ENCODE measurements around the gene MYEOV. TPM values are rescaled to one million over a fixed set of nuclear protein-coding genes. Genes with fewer than 3 reads are reported as not detected.

The MYEOV gene
- total RNA-seq, 1 donor from 2014 or later = not detected

- no peak for DNase-seq (ENCODE audit: low spot score)
Measured at GRCh38 chr11:69310934-69311766, 17.2 kb downstream of the MYEOV start.

GRCh38 chr11:69311767-69312385 is 17.9 kb downstream of the MYEOV start:
- Mint-ChIP-seq H3K36me3 (ENCODE audit: low read depth, unreplicated experiment) (no peaks in the 10 kb centered on the region), H3K27me3 (ENCODE audit: unreplicated experiment) (peaks cover 14% of the 10 kb centered on the region), H3K9me3 (ENCODE audit: unreplicated experiment) (no peaks in the 10 kb centered on the region), H3K4me1 (ENCODE audit: unreplicated experiment) (peaks cover 12% of the 10 kb centered on the region), H3K4me3 (ENCODE audit: unreplicated experiment) (no peak overlapping the region), H3K27ac (ENCODE audit: unreplicated experiment) (no peak overlapping the region)
- no peak for TF ChIP-seq CTCF (IDR thresholded peaks at IDR 0.05; ENCODE audit: unreplicated experiment)
- no peak for DNase-seq (ENCODE audit: low spot score)

More at GRCh38 chr11:69310934-69311766, 17.2 kb downstream of the MYEOV start:
- no peak overlapping the region for H3K27ac Mint-ChIP-seq (ENCODE audit: unreplicated experiment)
- H3K9me3 Mint-ChIP-seq (ENCODE audit: unreplicated experiment) = no peaks in the 10 kb centered on the region
- peaks cover 12% of the 10 kb centered on the region for H3K4me1 Mint-ChIP-seq (ENCODE audit: unreplicated experiment)
- H3K27me3 Mint-ChIP-seq (ENCODE audit: unreplicated experiment) = peaks cover 14% of the 10 kb centered on the region
- no peaks in the 10 kb centered on the region for H3K36me3 Mint-ChIP-seq (ENCODE audit: low read depth, unreplicated experiment)
- no peak overlapping the region for H3K4me3 Mint-ChIP-seq (ENCODE audit: unreplicated experiment)
- TF ChIP-seq CTCF (IDR thresholded peaks at IDR 0.05; ENCODE audit: unreplicated experiment) = no peak

- no peak for TF ChIP-seq CTCF (IDR thresholded peaks at IDR 0.05; ENCODE audit: unreplicated experiment)
Measured at GRCh38 chr11:69312453-69313404, 18.8 kb downstream of the MYEOV start.

GRCh38 chr11:69313992-69314391 is 20.0 kb downstream of the MYEOV start:
- peaks cover 12% of the 10 kb centered on the region for H3K4me1 Mint-ChIP-seq (ENCODE audit: unreplicated experiment)
- peaks cover 7% of the 10 kb centered on the region for H3K27me3 Mint-ChIP-seq (ENCODE audit: unreplicated experiment)

More at GRCh38 chr11:69312453-69313404, 18.8 kb downstream of the MYEOV start:
- H3K9me3 Mint-ChIP-seq (ENCODE audit: unreplicated experiment) = no peaks in the 10 kb centered on the region
- no peak overlapping the region for H3K27ac Mint-ChIP-seq (ENCODE audit: unreplicated experiment)
- H3K4me1 Mint-ChIP-seq (ENCODE audit: unreplicated experiment) = peaks cover 12% of the 10 kb centered on the region
- H3K36me3 Mint-ChIP-seq (ENCODE audit: low read depth, unreplicated experiment) = no peaks in the 10 kb centered on the region
- peaks cover 14% of the 10 kb centered on the region for H3K27me3 Mint-ChIP-seq (ENCODE audit: unreplicated experiment)
- DNase-seq (ENCODE audit: low spot score) = no peak
- no peak overlapping the region for H3K4me3 Mint-ChIP-seq (ENCODE audit: unreplicated experiment)

More at GRCh38 chr11:69313992-69314391, 20.0 kb downstream of the MYEOV start:
- Mint-ChIP-seq H3K36me3 (ENCODE audit: low read depth, unreplicated experiment) (no peaks in the 10 kb centered on the region), H3K9me3 (ENCODE audit: unreplicated experiment) (no peaks in the 10 kb centered on the region), H3K4me3 (ENCODE audit: unreplicated experiment) (no peak overlapping the region), H3K27ac (ENCODE audit: unreplicated experiment) (no peak overlapping the region)
- no peak for TF ChIP-seq CTCF (IDR thresholded peaks at IDR 0.05; ENCODE audit: unreplicated experiment)
- DNase-seq (ENCODE audit: low spot score) = no peak

Data from endothelial cell (in vitro differentiated cells).